Measurements from ENCODE around the gene TOMM20.
"Not testable (repeated sequence)": the region's sequence is repeated elsewhere in the genome, so short reads cannot be mapped to it uniquely, and the experiment has no call there.

Gene TOMM20

GRCh38 chr1:235090406-235091069 lies 38.1 kb downstream of the TOMM20 start:
- TF ChIP-seq, protein P1, sequence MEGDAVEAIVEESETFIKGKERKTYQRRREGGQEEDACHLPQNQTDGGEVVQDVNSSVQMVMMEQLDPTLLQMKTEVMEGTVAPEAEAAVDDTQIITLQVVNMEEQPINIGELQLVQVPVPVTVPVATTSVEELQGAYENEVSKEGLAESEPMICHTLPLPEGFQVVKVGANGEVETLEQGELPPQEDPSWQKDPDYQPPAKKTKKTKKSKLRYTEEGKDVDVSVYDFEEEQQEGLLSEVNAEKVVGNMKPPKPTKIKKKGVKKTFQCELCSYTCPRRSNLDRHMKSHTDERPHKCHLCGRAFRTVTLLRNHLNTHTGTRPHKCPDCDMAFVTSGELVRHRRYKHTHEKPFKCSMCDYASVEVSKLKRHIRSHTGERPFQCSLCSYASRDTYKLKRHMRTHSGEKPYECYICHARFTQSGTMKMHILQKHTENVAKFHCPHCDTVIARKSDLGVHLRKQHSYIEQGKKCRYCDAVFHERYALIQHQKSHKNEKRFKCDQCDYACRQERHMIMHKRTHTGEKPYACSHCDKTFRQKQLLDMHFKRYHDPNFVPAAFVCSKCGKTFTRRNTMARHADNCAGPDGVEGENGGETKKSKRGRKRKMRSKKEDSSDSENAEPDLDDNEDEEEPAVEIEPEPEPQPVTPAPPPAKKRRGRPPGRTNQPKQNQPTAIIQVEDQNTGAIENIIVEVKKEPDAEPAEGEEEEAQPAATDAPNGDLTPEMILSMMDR (IDR thresholded peaks at IDR 0.05; ENCODE audit: low read depth, low read length): no peak

GRCh38 chr1:235088907-235089306 lies 39.7 kb downstream of the TOMM20 start:
- TF ChIP-seq, protein P1 (IDR thresholded peaks at IDR 0.05; ENCODE audit: low read depth, low read length): no peak
- DNase-seq: no peak
- Histone ChIP-seq H3K4me1 (peaks cover 3% of the 10 kb centered on the region), H3K9me3 (no peaks in the 10 kb centered on the region), H3K4me3 (ENCODE audit: low read depth, low read length) (no peak overlapping the region), H3K36me3 (no peaks in the 10 kb centered on the region), H3K27me3 (no peaks in the 10 kb centered on the region)

More at GRCh38 chr1:235090406-235091069, 38.1 kb downstream of the TOMM20 start:
- Histone ChIP-seq H3K4me3 (ENCODE audit: low read depth, low read length) (no peak overlapping the region), H3K36me3 (no peaks in the 10 kb centered on the region), H3K4me1 (no peaks in the 10 kb centered on the region), H3K27me3 (no peaks in the 10 kb centered on the region), H3K9me3 (no peaks in the 10 kb centered on the region)
- DNase-seq: no peak

DNA sequence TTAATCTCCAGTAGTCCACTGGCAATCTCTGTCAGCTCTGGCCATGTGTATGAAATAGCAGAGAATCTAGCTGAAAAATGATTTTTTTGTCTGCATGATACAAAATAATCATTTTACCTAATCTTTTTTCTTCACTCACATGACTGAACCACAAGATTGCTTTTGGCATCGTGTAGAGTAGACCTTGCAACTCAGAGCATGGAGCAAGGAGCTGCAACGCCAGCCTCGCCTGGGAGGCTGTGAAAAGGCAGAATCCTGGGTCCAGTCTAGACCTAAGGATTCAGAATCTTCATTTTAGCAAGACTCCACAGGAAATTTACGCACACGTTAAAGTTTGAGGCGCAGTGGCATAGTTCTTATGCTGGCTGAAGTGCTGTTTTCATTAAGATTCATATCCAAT lies 40.2 kb downstream of the TOMM20 start:
- Histone ChIP-seq H3K9me3 (no peaks in the 10 kb centered on the region), H3K4me3 (ENCODE audit: low read depth, low read length) (no peak overlapping the region), H3K36me3 (no peaks in the 10 kb centered on the region), H3K4me1 (peaks cover 6% of the 10 kb centered on the region), H3K27me3 (no peaks in the 10 kb centered on the region)
- no peak for DNase-seq
- TF ChIP-seq, protein P1 (IDR thresholded peaks at IDR 0.05; ENCODE audit: low read depth, low read length): no peak

- Histone ChIP-seq H3K4me1 (peaks cover 9% of the 10 kb centered on the region), H3K36me3 (no peaks in the 10 kb centered on the region), H3K27me3 (no peaks in the 10 kb centered on the region), H3K4me3 (ENCODE audit: low read depth, low read length) (no peak overlapping the region), H3K9me3 (no peaks in the 10 kb centered on the region)
- TF ChIP-seq, protein P1 (IDR thresholded peaks at IDR 0.05; ENCODE audit: low read depth, low read length): no peak
- DNase-seq: no peak
Observed at GRCh38 chr1:235087906-235088305, 40.7 kb downstream of the TOMM20 start.

DNA sequence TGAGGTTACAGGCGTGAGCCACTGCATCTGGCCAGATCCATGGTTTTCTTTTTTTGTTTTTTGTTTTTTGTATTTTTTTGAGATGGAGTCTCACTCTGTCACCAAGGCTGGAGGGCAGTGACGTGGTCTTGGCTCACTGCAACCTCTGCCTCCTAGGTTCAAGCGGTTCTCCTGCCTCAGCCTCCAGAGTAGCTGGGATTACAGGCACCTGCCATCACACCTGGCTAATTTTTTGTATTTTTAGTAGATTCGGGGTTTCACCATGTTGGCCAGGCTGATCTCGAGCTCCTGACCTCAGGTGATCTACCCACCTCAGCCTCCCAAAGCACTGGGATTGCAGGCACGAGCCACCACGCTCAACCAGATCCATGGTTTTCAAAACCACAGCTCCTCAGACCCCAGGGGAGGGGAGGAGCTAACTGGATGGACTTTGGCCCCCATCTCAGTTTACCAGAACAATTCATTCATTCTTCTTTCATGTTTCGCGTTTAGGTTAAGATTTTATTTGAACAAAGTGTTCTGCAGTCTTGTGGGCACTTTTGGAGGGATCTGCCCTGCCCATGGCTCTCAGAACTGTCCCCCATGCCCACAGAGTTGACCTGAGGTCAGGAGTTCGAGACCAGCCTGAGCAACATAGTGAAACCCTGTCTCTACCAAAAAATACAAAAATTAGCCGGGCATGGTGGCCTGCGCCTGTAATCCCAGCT lies 43.1 kb downstream of the TOMM20 start:
- not testable (repeated sequence) for DNase-seq; H3K4me3 ChIP-seq (ENCODE audit: low read depth, low read length); H3K27me3 ChIP-seq; H3K36me3 ChIP-seq; H3K9me3 ChIP-seq; H3K4me1 ChIP-seq

DNA sequence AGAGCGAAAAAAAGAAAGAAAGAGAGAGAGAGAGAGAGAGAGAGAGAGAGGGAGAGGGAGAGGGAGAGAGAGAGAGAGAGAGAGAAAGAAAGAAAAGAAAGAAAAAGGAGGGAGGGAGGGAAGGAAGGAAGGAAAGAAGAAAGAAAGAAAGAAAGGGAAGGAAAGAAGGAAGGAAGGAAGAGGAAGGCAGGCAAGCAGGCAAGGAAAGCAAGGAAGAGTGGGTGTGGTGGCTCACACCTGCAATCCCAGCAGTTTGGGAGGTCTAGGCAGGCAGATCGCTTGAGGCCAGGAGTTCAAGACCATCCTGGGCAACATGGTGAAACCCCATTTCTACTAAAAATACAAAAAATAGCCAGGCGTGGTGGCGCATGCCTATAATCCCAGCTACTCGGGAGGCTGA lies 47.8 kb downstream of the TOMM20 start:
- not testable (repeated sequence) for H3K9me3 ChIP-seq; H3K4me3 ChIP-seq (ENCODE audit: low read depth, low read length); H3K4me1 ChIP-seq; H3K36me3 ChIP-seq; H3K27me3 ChIP-seq; DNase-seq

DNA sequence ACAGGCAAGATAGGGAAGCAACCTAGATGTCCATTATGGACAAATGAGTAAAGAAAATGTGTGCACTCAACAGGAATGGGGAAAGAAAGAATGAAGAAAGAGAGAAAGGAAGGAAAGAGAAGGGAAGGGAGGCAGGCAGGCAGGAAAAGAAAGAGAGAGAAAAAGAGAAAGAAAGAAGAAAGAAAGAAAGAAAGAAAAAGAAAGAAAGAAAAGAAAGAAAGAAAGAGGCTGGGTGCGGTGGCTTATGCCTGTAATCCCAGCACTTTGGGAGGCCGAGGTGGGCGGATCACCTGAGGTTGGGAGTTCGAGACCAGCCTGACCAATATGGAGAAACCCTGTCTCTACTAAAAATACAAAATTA lies 48.4 kb downstream of the TOMM20 start:
- H3K36me3 ChIP-seq; DNase-seq; H3K27me3 ChIP-seq; H3K4me3 ChIP-seq (ENCODE audit: low read depth, low read length); H3K9me3 ChIP-seq: not testable (repeated sequence)
- peaks cover 10% of the 10 kb centered on the region for H3K4me1 ChIP-seq

Measured in BE2C (cell line).